Neural cell (in vitro differentiated cells): ENCODE data around the gene PAK4.

Experiments used
- EP300 ChIP-seq: fragments of 450-650 bp; conservative IDR thresholded peaks from 2 replicates; pipeline ENCODE4 v1.6.1; 2014; ENCODE audit warnings: antibody characterized with exemption, mild to moderate bottlenecking, moderate library complexity; ENCODE audit not compliant: poor library complexity, severe bottlenecking
- EZH2 ChIP-seq: fragments of 200-600, 300-800 bp; shearing (Covaris generic), sonication (generic); IDR thresholded peaks from 2 replicates; pipeline ENCODE4 v1.6.1; 2014; ENCODE audit warnings: antibody characterized with exemption, low read length, borderline replicate concordance, mild to moderate bottlenecking; ENCODE audit not compliant: insufficient read depth, poor library complexity, severe bottlenecking
- MXI1 ChIP-seq: fragments of 450-650 bp; conservative IDR thresholded peaks from 2 replicates; pipeline ENCODE4 v1.6.1; 2014; ENCODE audit warnings: antibody characterized with exemption, mild to moderate bottlenecking; ENCODE audit not compliant: poor library complexity, severe bottlenecking
- POLR2AphosphoS5 ChIP-seq: IDR thresholded peaks from 2 replicates; pipeline ENCODE4 v1.6.1; 2012
- RAD21 ChIP-seq: fragments of 450-650 bp; conservative IDR thresholded peaks from 2 replicates; pipeline ENCODE4 v1.6.1; 2014; ENCODE audit warnings: antibody characterized with exemption, mild to moderate bottlenecking, moderate library complexity
- SMC3 ChIP-seq: fragments of 450-650 bp; conservative IDR thresholded peaks from 2 replicates; pipeline ENCODE4 v1.6.1; 2014; ENCODE audit warnings: antibody characterized with exemption, mild to moderate bottlenecking, moderate library complexity; ENCODE audit not compliant: poor library complexity
- TAF1 ChIP-seq: IDR thresholded peaks from 2 replicates; pipeline ENCODE4 v1.6.1; 2012; ENCODE audit warnings: low read depth
- TF ChIP-seq, protein P1 (sequence below): fragments of 450-650 bp; IDR thresholded peaks from 2 replicates; pipeline ENCODE4 v1.5.1; 2014; ENCODE audit warnings: antibody characterized with exemption, mild to moderate bottlenecking, moderate library complexity; ENCODE audit not compliant: poor library complexity, severe bottlenecking
- TF ChIP-seq, protein P2 (sequence below): IDR thresholded peaks from 2 replicates; pipeline ENCODE4 v1.6.1; 2012; ENCODE audit warnings: borderline replicate concordance

DNA sequence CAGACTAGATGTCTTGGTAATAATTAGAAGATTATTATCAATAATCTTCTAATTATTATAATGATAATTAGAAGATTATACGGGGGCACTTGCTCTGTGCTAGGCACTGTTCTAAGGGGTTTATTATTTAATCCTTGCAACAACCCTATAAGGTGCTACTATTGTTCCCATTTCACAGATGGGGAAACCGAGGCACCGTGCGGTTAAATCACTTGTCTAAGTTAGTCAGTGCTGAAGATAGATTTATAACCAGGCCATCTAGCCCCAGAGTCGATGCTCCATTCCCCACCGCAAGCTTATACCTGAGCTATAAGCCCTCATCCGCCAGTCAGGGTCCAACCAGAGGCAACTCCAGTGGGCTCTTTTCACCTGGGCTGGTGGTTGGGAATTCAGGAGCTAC lies 43.4 kb upstream of the PAK4 start:
- no peak for TF ChIP-seq TAF1
- TF ChIP-seq MXI1: no peak
- TF ChIP-seq, protein P1, sequence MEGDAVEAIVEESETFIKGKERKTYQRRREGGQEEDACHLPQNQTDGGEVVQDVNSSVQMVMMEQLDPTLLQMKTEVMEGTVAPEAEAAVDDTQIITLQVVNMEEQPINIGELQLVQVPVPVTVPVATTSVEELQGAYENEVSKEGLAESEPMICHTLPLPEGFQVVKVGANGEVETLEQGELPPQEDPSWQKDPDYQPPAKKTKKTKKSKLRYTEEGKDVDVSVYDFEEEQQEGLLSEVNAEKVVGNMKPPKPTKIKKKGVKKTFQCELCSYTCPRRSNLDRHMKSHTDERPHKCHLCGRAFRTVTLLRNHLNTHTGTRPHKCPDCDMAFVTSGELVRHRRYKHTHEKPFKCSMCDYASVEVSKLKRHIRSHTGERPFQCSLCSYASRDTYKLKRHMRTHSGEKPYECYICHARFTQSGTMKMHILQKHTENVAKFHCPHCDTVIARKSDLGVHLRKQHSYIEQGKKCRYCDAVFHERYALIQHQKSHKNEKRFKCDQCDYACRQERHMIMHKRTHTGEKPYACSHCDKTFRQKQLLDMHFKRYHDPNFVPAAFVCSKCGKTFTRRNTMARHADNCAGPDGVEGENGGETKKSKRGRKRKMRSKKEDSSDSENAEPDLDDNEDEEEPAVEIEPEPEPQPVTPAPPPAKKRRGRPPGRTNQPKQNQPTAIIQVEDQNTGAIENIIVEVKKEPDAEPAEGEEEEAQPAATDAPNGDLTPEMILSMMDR: no peak
- TF ChIP-seq EZH2: no peak
- TF ChIP-seq, protein P2, sequence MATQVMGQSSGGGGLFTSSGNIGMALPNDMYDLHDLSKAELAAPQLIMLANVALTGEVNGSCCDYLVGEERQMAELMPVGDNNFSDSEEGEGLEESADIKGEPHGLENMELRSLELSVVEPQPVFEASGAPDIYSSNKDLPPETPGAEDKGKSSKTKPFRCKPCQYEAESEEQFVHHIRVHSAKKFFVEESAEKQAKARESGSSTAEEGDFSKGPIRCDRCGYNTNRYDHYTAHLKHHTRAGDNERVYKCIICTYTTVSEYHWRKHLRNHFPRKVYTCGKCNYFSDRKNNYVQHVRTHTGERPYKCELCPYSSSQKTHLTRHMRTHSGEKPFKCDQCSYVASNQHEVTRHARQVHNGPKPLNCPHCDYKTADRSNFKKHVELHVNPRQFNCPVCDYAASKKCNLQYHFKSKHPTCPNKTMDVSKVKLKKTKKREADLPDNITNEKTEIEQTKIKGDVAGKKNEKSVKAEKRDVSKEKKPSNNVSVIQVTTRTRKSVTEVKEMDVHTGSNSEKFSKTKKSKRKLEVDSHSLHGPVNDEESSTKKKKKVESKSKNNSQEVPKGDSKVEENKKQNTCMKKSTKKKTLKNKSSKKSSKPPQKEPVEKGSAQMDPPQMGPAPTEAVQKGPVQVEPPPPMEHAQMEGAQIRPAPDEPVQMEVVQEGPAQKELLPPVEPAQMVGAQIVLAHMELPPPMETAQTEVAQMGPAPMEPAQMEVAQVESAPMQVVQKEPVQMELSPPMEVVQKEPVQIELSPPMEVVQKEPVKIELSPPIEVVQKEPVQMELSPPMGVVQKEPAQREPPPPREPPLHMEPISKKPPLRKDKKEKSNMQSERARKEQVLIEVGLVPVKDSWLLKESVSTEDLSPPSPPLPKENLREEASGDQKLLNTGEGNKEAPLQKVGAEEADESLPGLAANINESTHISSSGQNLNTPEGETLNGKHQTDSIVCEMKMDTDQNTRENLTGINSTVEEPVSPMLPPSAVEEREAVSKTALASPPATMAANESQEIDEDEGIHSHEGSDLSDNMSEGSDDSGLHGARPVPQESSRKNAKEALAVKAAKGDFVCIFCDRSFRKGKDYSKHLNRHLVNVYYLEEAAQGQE: no peak
- TF ChIP-seq EP300: no peak
- no peak for TF ChIP-seq POLR2AphosphoS5
- no peak for TF ChIP-seq SMC3
- no peak for TF ChIP-seq RAD21
